Ishikawa (cell line): ENCODE data around the gene MACROD2.

Source experiments
- CEBPB ChIP-seq: IDR thresholded peaks from 2 replicates; pipeline ENCODE4 v1.6.1; 2012
- CREB1 ChIP-seq: IDR thresholded peaks from 2 replicates; pipeline ENCODE4 v1.6.1; 2012; ENCODE audit warnings: low read depth
- EGR1 ChIP-seq: IDR thresholded peaks from 2 replicates; pipeline ENCODE4 v1.6.1; 2012
- EP300 ChIP-seq: IDR thresholded peaks from 2 replicates; pipeline ENCODE4 v1.6.1; 2012; ENCODE audit warnings: borderline replicate concordance
- FOXM1 ChIP-seq: IDR thresholded peaks from 2 replicates; pipeline ENCODE4 v1.6.1; 2012; ENCODE audit warnings: low read depth, borderline replicate concordance
- MAX ChIP-seq: IDR thresholded peaks from 2 replicates; pipeline ENCODE4 v1.6.1; 2012
- NFIC ChIP-seq: IDR thresholded peaks from 2 replicates; pipeline ENCODE4 v1.6.1; 2012
- RAD21 ChIP-seq: IDR thresholded peaks from 2 replicates; pipeline ENCODE4 v1.6.1; 2012; ENCODE audit warnings: low read depth
- REST ChIP-seq: IDR thresholded peaks from 2 replicates; pipeline ENCODE4 v1.6.1; 2012; ENCODE audit warnings: low read depth, mild to moderate bottlenecking
- TAF1 ChIP-seq: IDR thresholded peaks from 2 replicates; pipeline ENCODE4 v1.6.1; 2012; ENCODE audit warnings: low read depth, mild to moderate bottlenecking
- TCF12 ChIP-seq: IDR thresholded peaks from 2 replicates; pipeline ENCODE4 v1.6.1; 2012; ENCODE audit warnings: low read depth
- TEAD4 ChIP-seq: IDR thresholded peaks from 2 replicates; pipeline ENCODE4 v1.6.1; 2012
- USF1 ChIP-seq: IDR thresholded peaks from 2 replicates; pipeline ENCODE4 v1.6.1; 2012
- YY1 ChIP-seq: IDR thresholded peaks from 2 replicates; pipeline ENCODE4 v1.6.1; 2012; ENCODE audit warnings: low read depth
- ZBTB7A ChIP-seq: IDR thresholded peaks from 2 replicates; pipeline ENCODE4 v1.6.1; 2012; ENCODE audit warnings: low read depth

The MACROD2 gene

DNA sequence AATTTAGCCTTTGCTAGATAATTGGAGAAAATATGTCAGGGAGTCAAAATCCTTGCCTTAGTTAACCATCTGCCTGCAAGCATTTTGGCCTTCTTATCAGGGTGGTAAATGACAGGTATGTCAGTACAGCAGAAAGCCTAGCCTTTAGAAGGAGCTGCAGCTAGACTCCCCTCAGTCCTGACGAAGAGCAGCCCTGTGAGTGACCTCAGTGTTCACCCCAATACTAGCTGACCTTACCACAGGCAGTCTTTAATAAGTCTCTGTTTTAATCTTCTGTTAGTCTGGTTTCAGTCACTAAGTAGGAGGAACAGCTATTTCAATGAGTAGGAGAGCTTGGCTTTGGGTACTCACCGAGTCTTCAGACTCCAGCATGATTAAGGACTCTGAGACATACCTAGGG lies 682.1 kb downstream of the MACROD2 start:
- TF ChIP-seq EP300 = no peak
- no peak for TF ChIP-seq ZBTB7A
- no peak for TF ChIP-seq CREB1

DNA sequence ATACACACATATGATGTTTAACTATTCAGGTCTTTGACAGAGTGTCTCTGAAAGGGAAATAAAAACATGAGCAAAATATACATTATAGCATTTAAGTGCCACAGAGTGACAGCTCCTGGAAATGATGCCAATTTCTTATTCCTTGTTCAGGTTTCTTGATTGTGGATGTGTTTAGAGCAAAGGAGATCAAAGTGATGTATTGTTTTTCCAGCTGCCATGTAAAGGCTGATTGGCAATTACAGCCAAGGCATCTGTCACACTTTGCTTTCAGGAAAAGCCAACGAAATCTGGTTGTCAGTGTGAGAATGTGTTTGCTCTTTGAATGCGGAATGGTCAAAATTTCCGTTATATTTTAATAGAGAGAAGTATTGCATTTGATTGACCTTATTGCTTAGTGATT lies 689.9 kb downstream of the MACROD2 start:
- no peak for TF ChIP-seq TCF12
- TF ChIP-seq CEBPB = no peak
- no peak for TF ChIP-seq ZBTB7A
- no peak for TF ChIP-seq EGR1
- TF ChIP-seq FOXM1 = no peak
- TF ChIP-seq REST = no peak
- no peak for TF ChIP-seq USF1
- TF ChIP-seq TAF1 = no peak
- TF ChIP-seq TEAD4 = no peak
- TF ChIP-seq MAX = no peak
- TF ChIP-seq RAD21 = no peak
- TF ChIP-seq YY1 = no peak
- no peak for TF ChIP-seq CREB1
- no peak for TF ChIP-seq EP300
- no peak for TF ChIP-seq NFIC

DNA sequence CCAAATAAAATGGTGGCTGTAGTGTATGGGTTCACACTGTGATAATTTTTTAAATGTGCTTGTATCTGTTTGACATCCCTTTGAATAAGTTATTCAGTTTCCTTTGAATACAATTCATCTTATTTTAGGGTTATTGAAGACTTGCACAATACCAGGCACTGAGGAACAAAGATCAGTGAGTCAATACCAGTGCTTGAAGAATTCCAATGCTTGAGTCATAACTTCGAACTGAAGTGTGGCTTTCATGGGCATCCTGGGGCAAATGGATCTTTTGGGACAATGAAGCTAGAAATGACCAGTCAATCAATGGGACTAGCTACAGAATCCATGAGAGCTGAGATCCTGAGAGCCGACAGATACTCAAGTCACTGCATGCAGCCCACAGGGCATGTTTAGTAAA lies 692.0 kb downstream of the MACROD2 start:
- TF ChIP-seq TAF1 (no peak), ZBTB7A (no peak), TEAD4 (no peak), EGR1 (no peak)

DNA sequence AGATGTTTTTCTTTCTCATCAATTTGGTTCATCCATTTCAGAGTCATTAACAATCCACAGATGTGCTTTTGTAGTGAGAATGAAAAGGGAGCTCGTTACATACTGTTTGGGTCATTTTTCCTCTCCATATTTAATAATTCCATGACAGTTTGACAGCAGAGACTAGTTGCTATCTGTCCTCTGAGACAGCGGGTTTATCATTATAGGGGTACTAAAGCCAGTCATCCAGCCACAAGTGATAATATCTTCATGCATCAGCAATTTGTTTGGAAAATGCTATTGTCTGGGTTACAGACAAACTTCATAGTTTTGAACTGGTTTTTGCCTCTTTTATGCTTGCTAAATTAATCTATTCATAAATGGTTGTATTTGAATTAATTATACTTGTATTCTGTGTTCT lies 692.7 kb downstream of the MACROD2 start:
- TF ChIP-seq EGR1 (no peak), RAD21 (no peak), MAX (no peak)

DNA sequence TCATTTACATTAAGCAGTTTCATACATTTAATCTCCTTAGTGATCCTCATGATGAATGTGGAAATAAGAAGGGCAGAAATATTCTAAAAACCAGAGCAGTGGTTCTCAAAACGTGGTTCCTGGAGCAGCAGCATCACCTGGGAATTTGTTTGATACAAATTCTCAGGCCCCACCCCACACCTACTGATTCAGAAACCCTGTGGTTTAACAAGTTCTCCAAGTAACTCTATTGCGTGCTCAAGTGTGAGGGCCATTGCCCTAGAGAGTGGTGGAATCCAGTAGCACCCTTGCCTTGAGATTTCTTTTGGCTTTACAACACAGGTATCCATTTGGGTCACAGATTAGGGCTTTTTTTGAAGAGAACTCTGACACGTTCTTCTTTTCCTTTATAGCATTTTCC lies 696.7 kb downstream of the MACROD2 start:
- no peak for TF ChIP-seq TEAD4
- TF ChIP-seq REST = no peak
- TF ChIP-seq TCF12 = no peak
- no peak for TF ChIP-seq USF1
- TF ChIP-seq ZBTB7A = no peak
- no peak for TF ChIP-seq YY1
- TF ChIP-seq TAF1 = no peak
- no peak for TF ChIP-seq RAD21
- TF ChIP-seq MAX = no peak
- TF ChIP-seq EGR1 = no peak
- TF ChIP-seq NFIC = no peak
- TF ChIP-seq FOXM1 = no peak
- no peak for TF ChIP-seq EP300

- TF ChIP-seq TCF12 (no peak), EGR1 (no peak), TAF1 (no peak), RAD21 (no peak), USF1 (no peak), ZBTB7A (no peak), TEAD4 (no peak), CREB1 (no peak), MAX (no peak), REST (no peak), EP300 (no peak), YY1 (no peak), CEBPB (no peak), NFIC (no peak), FOXM1 (no peak)
Observed at GRCh38 chr20:14696478-14696877, 701.2 kb downstream of the MACROD2 start.
